H1 (cell line): Measurements from ENCODE around the gene NR3C2. TPM values are rescaled to one million over a fixed set of nuclear protein-coding genes. Genes with fewer than 3 reads are reported as not detected.

Experiments
- CBX8 ChIP-seq: fragments of 300-800, 300-1000 bp; sonication (generic); IDR thresholded peaks from 2 replicates; pipeline ENCODE4 v1.7.1; 2016; ENCODE audit warnings: low read depth, low read length, borderline replicate concordance
- JUND ChIP-seq: IDR thresholded peaks from 2 replicates; pipeline ENCODE4 v1.6.1; 2011; ENCODE audit warnings: mild to moderate bottlenecking, improper control_type of control experiment, low read length
- KDM5A ChIP-seq: fragments of 200-600 bp; IDR thresholded peaks from 2 replicates; pipeline ENCODE4 v1.7.1; 2012; ENCODE audit warnings: mild to moderate bottlenecking, low read length, inconsistent platforms, mixed read lengths
- polyA plus RNA-seq, 7 experiments: library from polyadenylated mRNA; depleted of rRNA in 3 of 7; stranded (reverse) in 5 of 7; unstranded in 2 of 7; fragments of >200 nt in 5 of 7; fragments of 200-250 nt in 2 of 7; gene quantifications; 1 replicate in 5 of 7; 2 replicates in 1 of 7; 4 replicates in 1 of 7; pipeline versions ENCODE4 v1.2.1 to v1.2.3, GENCODE V29; 2011 to 2013; ENCODE audit warnings: missing spikeins in 2 of 7, mixed read lengths in 2 of 7
- total RNA-seq: library from RNA; stranded (reverse); fragmentation: NEBNext Ultra II Directional; extraction: Animal tissue kit (Norgen Biotek cat#: 25700); gene quantifications from 2 replicates; pipeline ENCODE4 v1.2.1, GENCODE V29; 2021
- TF ChIP-seq, protein P1 (sequence below): IDR thresholded peaks from 2 replicates; pipeline ENCODE4 v1.6.1; 2011; ENCODE audit warnings: low read length, improper control_type of control experiment

NR3C2 gene
- total and polyA plus RNA-seq, 2 of the 8 experiments (the other 6 are each of a cell fraction or from before 2014, with no cell fraction given), result 0.80 to 3.9 TPM

DNA sequence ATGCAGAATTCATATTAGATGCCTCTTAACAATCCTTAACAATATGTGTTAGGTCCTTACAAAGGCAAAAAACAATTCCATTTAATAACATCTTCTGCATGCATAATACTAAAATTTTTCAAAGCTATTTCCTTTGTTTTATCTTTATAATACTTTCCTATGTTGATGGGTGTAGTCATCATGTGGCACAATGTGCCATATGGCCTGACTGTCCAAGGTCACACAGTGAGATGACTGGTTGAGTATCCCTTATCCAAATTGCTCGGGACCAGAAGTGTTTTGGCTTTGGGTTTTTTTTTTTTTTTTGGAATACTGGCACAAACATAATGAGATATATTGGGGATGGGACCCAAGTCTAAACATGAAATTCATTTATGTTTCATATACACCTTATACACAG lies 77.7 kb downstream of the NR3C2 start (continued):
- TF ChIP-seq CBX8 (no peak), KDM5A (no peak), JUND (no peak)
- TF ChIP-seq, protein P1, sequence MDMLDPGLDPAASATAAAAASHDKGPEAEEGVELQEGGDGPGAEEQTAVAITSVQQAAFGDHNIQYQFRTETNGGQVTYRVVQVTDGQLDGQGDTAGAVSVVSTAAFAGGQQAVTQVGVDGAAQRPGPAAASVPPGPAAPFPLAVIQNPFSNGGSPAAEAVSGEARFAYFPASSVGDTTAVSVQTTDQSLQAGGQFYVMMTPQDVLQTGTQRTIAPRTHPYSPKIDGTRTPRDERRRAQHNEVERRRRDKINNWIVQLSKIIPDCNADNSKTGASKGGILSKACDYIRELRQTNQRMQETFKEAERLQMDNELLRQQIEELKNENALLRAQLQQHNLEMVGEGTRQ, result no peak
